Lung (tissue), 12 donors: ENCODE results near the gene CELF2. TPM values are rescaled to one million over a fixed set of nuclear protein-coding genes. Genes with fewer than 3 reads are reported as not detected.
A peak's percentile ranks its signal among the peaks of the same experiment; 100 is the strongest.

Experiments
- ATAC-seq: fragments of 200-7000 bp; cut with Tn5 transposase; one replicate; pipeline ENCODE4 v1.9.1; 2020; ENCODE audit warnings: moderate number of reproducible peaks; ENCODE audit not compliant: insufficient read depth, low FRiP score
- DNase-seq, 3 donors: peaks; one replicate each; pipeline ENCODE4 v3.0.0-alpha.2; 2013 to 2017
- H3K27ac ChIP-seq, 2 donors: one replicate each; pipeline ENCODE4 v1.5.1; 2013; ENCODE audit warnings: mild to moderate bottlenecking in 2 of 2, moderate library complexity in 2 of 2, control low read depth in 1 of 2, inconsistent platforms in 1 of 2, low read depth in 1 of 2, low read length in 1 of 2
- H3K27me3 ChIP-seq, 3 donors: one replicate each; pipeline ENCODE4 v1.5.1; 2013; ENCODE audit warnings: low read length in 2 of 3; ENCODE audit not compliant: control insufficient read depth in 3 of 3, insufficient read depth in 3 of 3
- H3K36me3 ChIP-seq, 4 donors: one replicate each; pipeline ENCODE4 v1.5.1; 2013; ENCODE audit warnings: low read length in 4 of 4, mild to moderate bottlenecking in 1 of 4, moderate library complexity in 1 of 4; ENCODE audit not compliant: control insufficient read depth in 4 of 4, insufficient read depth in 4 of 4
- H3K4me1 ChIP-seq, 5 donors: one replicate each; pipeline ENCODE4 v1.5.1; 2013; ENCODE audit warnings: low read length in 5 of 5, mild to moderate bottlenecking in 2 of 5, moderate library complexity in 1 of 5; ENCODE audit not compliant: control insufficient read depth in 5 of 5, insufficient read depth in 5 of 5
- H3K4me3 ChIP-seq: one replicate; pipeline ENCODE4 v1.5.1; 2013; ENCODE audit warnings: mild to moderate bottlenecking, control low read depth, moderate library complexity
- H3K9ac ChIP-seq, 2 donors: one replicate each; pipeline ENCODE4 v1.5.1; 2013; ENCODE audit warnings: low read length in 2 of 2, control low read depth in 1 of 2; ENCODE audit not compliant: insufficient read depth in 1 of 2
- H3K9me3 ChIP-seq, 4 donors: one replicate each; pipeline ENCODE4 v1.5.1; 2013; ENCODE audit warnings: low read length in 3 of 4, mild to moderate bottlenecking in 1 of 4, moderate library complexity in 1 of 4; ENCODE audit not compliant: control insufficient read depth in 4 of 4, insufficient read depth in 3 of 4
- CTCF ChIP-seq: IDR thresholded peaks from 2 replicates; pipeline ENCODE4 v1.5.1; 2012; ENCODE audit warnings: mild to moderate bottlenecking; ENCODE audit errors: control extremely low read depth, extremely low read depth
- WGBS, 2 donors: extraction: QIAGEN DNeasy Blood & Tissue Kit; methylation state at CpG; one replicate each; pipeline ENCODE4 v1.1.7; 2013; 5-methylcytosine and 5-hydroxymethylcytosine counted together
- polyA plus RNA-seq, 2 donors: library from polyadenylated mRNA; stranded (reverse); fragments of 200-250 nt; gene quantifications; one replicate each; pipeline ENCODE4 v1.2.1, GENCODE V29; 2013
- total RNA-seq, 2 donors: library from RNA; depleted of rRNA in 1 of 2; stranded (reverse); fragments of >200 nt in 1 of 2; gene quantifications; one replicate each; pipeline ENCODE4 v1.2.1, GENCODE V29; 2014 to 2021
- donor health status: control.
- donor health status: control.
- donor health status: Bipolar disorder and iron deficiency.
- donor health status: healthy.
- donor health status: DM: yes; HTN: yes; CAD: no.

The CELF2 gene
- total and polyA plus RNA-seq, 4 donors, result 13.6 to 115 (median 63.7) TPM

- Histone ChIP-seq H3K4me1 (peaks cover 0 to 28% (median 15%) of the 10 kb centered on the region in 5 donors), H3K27ac (peak overlapping the region in 1 of 2 donors; percentile 60), H3K4me3 (no peak overlapping the region), H3K9ac (no peak overlapping the region), H3K9me3 (no peaks in the 10 kb centered on the region), H3K36me3 (peaks cover 4 to 31% (median 12%) of the 10 kb centered on the region in 4 donors), H3K27me3 (no peaks in the 10 kb centered on the region)
- 84 to 91% methylated on average over 5 of the region's 5 CpGs for WGBS, 2 donors
- TF ChIP-seq CTCF, result no peak
- ATAC-seq (no peak), DNase-seq (no peak)
Observed at GRCh38 chr10:11262494-11263345, 245.0 kb downstream of the CELF2 start.

GRCh38 chr10:11263767-11264166 is 246.1 kb downstream of the CELF2 start:
- DNase-seq (no peak), ATAC-seq (no peak)
- peaks cover 0 to 28% (median 15%) of the 10 kb centered on the region in 5 donors for H3K4me1 ChIP-seq
- WGBS, 2 donors, result 77 to 84% methylated on average over 3 of the region's 3 CpGs
- peak overlapping the region in 1 of 2 donors; percentile 45 for H3K27ac ChIP-seq
- no peak overlapping the region for H3K9ac ChIP-seq
- H3K9me3 ChIP-seq, result no peaks in the 10 kb centered on the region
- peaks cover 2 to 24% (median 10%) of the 10 kb centered on the region in 4 donors for H3K36me3 ChIP-seq
- TF ChIP-seq CTCF, result no peak
- H3K4me3 ChIP-seq, result no peak overlapping the region
- H3K27me3 ChIP-seq, result no peaks in the 10 kb centered on the region

GRCh38 chr10:11264296-11265048 is 246.8 kb downstream of the CELF2 start:
- no peak overlapping the region for H3K27ac ChIP-seq
- no peaks in the 10 kb centered on the region for H3K9me3 ChIP-seq
- peaks cover 0 to 28% (median 15%) of the 10 kb centered on the region in 5 donors for H3K4me1 ChIP-seq
- peaks cover 2 to 19% (median 8%) of the 10 kb centered on the region in 4 donors for H3K36me3 ChIP-seq
- ATAC-seq, result no peak
- H3K4me3 ChIP-seq, result no peak overlapping the region
- 88 to 92% methylated on average over 6 of the region's 6 CpGs for whole genome bisulfite sequencing, 2 donors
- TF ChIP-seq CTCF, result no peak
- no peaks in the 10 kb centered on the region for H3K27me3 ChIP-seq
- peak in 2 of 3 donors; percentile 66 to 72 for DNase-seq
- no peak overlapping the region for H3K9ac ChIP-seq
